Keratinocyte (primary cell): ENCODE data around the gene CLDN1. TPM values are rescaled to one million over a fixed set of nuclear protein-coding genes. Genes with fewer than 3 reads are reported as not detected.
"Not testable (repeated sequence)": the region's sequence is repeated elsewhere in the genome, so short reads cannot be mapped to it uniquely, and the experiment has no call there.

ENCODE experiments used
- DNase-seq: peaks from one replicate; pipeline ENCODE4 v3.0.0-alpha.2; 2011; ENCODE audit warnings: low read depth, missing footprints, low spot score
- FAIRE-seq: peaks from 2 replicates; lab custom pipeline; 2011; peaks lifted over from hg19 to GRCh38; lab: Jason Lieb, UNC
- H2AFZ ChIP-seq: 2 replicates; pipeline ENCODE4 v1.6.0; 2012; ENCODE audit warnings: low read length, control low read depth, inconsistent platforms; ENCODE audit not compliant: control insufficient read depth
- H3K27ac ChIP-seq: 2 replicates; pipeline ENCODE4 v1.5.1; 2011; ENCODE audit warnings: low read length; ENCODE audit not compliant: control insufficient read depth, insufficient read depth
- H3K27me3 ChIP-seq: 3 replicates; pipeline ENCODE4 v1.6.0; 2011; ENCODE audit warnings: low read length; ENCODE audit not compliant: control insufficient read depth, insufficient read depth; ENCODE audit errors: extremely low read depth
- H3K36me3 ChIP-seq, 2 experiments: 2 replicates in 1 of 2; 3 replicates in 1 of 2; pipeline ENCODE4 v1.5.1; 2011; ENCODE audit warnings: low read length in 2 of 2, mild to moderate bottlenecking in 1 of 2; ENCODE audit not compliant: control insufficient read depth in 2 of 2, insufficient read depth in 2 of 2; ENCODE audit errors: extremely low read depth in 1 of 2
- H3K4me1 ChIP-seq: 3 replicates; pipeline ENCODE4 v1.5.1; 2011; ENCODE audit warnings: low read length; ENCODE audit not compliant: control insufficient read depth, insufficient read depth; ENCODE audit errors: extremely low read depth
- H3K4me2 ChIP-seq: 3 replicates; pipeline ENCODE4 v1.6.0; 2011; ENCODE audit warnings: low read depth, low read length; ENCODE audit not compliant: control insufficient read depth, insufficient read depth; ENCODE audit errors: extremely low read depth
- H3K4me3 ChIP-seq, 3 experiments: fragments of 200-600 bp in 1 of 3; sonication (generic) in 1 of 3; 2 replicates in 2 of 3; 3 replicates in 1 of 3; pipeline ENCODE4 v1.5.1; 2011 to 2016; ENCODE audit warnings: low read length in 3 of 3, mild to moderate bottlenecking in 3 of 3, control low read depth in 2 of 3, inconsistent platforms in 1 of 3, low read depth in 1 of 3, mixed read lengths in 1 of 3, mixed run types in 1 of 3, moderate library complexity in 1 of 3; ENCODE audit not compliant: control insufficient read depth in 2 of 3, insufficient read depth in 2 of 3; ENCODE audit errors: extremely low read depth in 1 of 3
- H3K79me2 ChIP-seq: 2 replicates; pipeline ENCODE4 v1.6.0; 2012; ENCODE audit warnings: low read length; ENCODE audit not compliant: control insufficient read depth, insufficient read depth
- H3K9ac ChIP-seq: 3 replicates; pipeline ENCODE4 v1.6.0; 2011; ENCODE audit warnings: low read length; ENCODE audit not compliant: control insufficient read depth, insufficient read depth; ENCODE audit errors: extremely low read depth
- H3K9me1 ChIP-seq: 3 replicates; pipeline ENCODE4 v1.6.0; 2011; ENCODE audit warnings: low read length; ENCODE audit not compliant: control insufficient read depth, insufficient read depth; ENCODE audit errors: extremely low read depth
- H3K9me3 ChIP-seq: 2 replicates; pipeline ENCODE4 v1.5.1; 2012; ENCODE audit warnings: low read depth, low read length; ENCODE audit not compliant: control insufficient read depth
- H4K20me1 ChIP-seq: 3 replicates; pipeline ENCODE4 v1.6.0; 2011; ENCODE audit warnings: low read length; ENCODE audit not compliant: control insufficient read depth, insufficient read depth; ENCODE audit errors: extremely low read depth
- CTCF ChIP-seq, 3 experiments: IDR thresholded peaks in 1 of 3; conservative IDR thresholded peaks in 1 of 3; optimal IDR thresholded peaks in 1 of 3; 2 replicates in 2 of 3; 3 replicates in 1 of 3; pipeline versions ENCODE3 to v1.5.1; 2011; ENCODE audit warnings: low read length in 3 of 3, mild to moderate bottlenecking in 3 of 3, moderate library complexity in 2 of 3, control low read depth in 1 of 3, inconsistent platforms in 1 of 3; ENCODE audit not compliant: insufficient read depth in 2 of 3; ENCODE audit errors: extremely low read depth in 1 of 3
- EZH2 ChIP-seq: IDR thresholded peaks from one replicate; pipeline ENCODE4 v1.6.1; 2012; ENCODE audit warnings: inconsistent platforms, mild to moderate bottlenecking, low read length, moderate library complexity
- dilution Hi-C: fragments of 300-500 bp; cut with MboI; formaldehyde crosslinking; loops from one replicate; pipeline ENCODE4 v1.7.0; 2020; ENCODE audit warnings: low sequenced_read_pairs; ENCODE audit not compliant: extremely low pct_ligation_motif_present
- polyA plus RNA-seq, 5 experiments: library from polyadenylated mRNA; depleted of rRNA in 3 of 5; stranded (reverse) in 3 of 5; stranded (forward) in 1 of 5; unstranded in 1 of 5; fragments of >200 nt; gene quantifications; 1 replicate in 1 of 5; 2 replicates in 3 of 5; 3 replicates in 1 of 5; pipeline versions ENCODE4 v1.2.1 to v1.2.3, GENCODE V29; 2011 to 2012; ENCODE audit warnings: missing spikeins in 2 of 5, low read depth in 1 of 5, low replicate concordance in 1 of 5

CLDN1 gene
- polyA plus RNA-seq, 1 donor (not counting 4 experiments of a cell fraction or from before 2014, with no cell fraction given) = 218 TPM

- dilution Hi-C loops = no loop called here
- no peak for FAIRE-seq
- H2AFZ ChIP-seq = peak overlapping the region; percentile 22
These were observed 49.5 kb downstream of the CLDN1 start for GRCh38 chr3:190272747-190273146.

DNA sequence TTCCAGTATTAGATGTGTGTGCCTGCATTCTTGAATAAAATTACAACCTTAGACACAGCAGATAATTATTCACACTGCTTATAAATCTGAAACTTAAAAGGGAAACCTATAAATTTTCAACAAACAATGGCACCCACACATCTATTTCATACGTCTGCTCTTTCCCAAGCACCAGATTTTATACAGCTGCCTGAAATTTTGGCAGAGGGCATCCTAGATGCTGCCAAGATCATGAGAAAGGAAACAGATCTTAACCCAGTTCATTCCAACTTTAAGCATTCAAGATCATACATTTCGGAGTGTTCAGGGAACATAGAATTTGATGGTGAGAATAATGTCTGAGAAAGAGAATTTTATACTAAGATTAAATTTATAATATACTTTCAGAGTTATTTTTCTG, 53.1 kb downstream of the CLDN1 start:
- Histone ChIP-seq H3K4me3 (no peak overlapping the region), H3K4me1 (peaks cover 24% of the 10 kb centered on the region), H2AFZ (no peak overlapping the region), H3K4me2 (no peak overlapping the region), H3K9ac (no peak overlapping the region), H3K9me1 (no peaks in the 10 kb centered on the region), H3K27ac (no peak overlapping the region), H3K36me3 (no peaks in the 10 kb centered on the region), H4K20me1 (no peaks in the 10 kb centered on the region), H3K79me2 (no peaks in the 10 kb centered on the region), H3K27me3 (no peaks in the 10 kb centered on the region), H3K9me3 (no peaks in the 10 kb centered on the region)
- dilution Hi-C loops = no loop called here
- FAIRE-seq (no peak), DNase-seq (no peak)
- TF ChIP-seq CTCF (optimal IDR thresholded peaks at IDR 0.05 in 1 of 3, IDR thresholded peaks at IDR 0.05 in 1 of 3, conservative IDR thresholded peaks at IDR 0.05 in 1 of 3; ENCODE audit: extremely low read depth in 1 of 3, insufficient read depth in 2 of 3, low read length in 3 of 3) (no peak), EZH2 (no peak)

More at GRCh38 chr3:190272747-190273146, 49.5 kb downstream of the CLDN1 start:
- no peak for DNase-seq
- Histone ChIP-seq H3K9me3 (no peaks in the 10 kb centered on the region), H3K4me1 (peaks cover 3% of the 10 kb centered on the region), H3K79me2 (no peaks in the 10 kb centered on the region), H3K36me3 (no peaks in the 10 kb centered on the region), H3K9ac (no peak overlapping the region), H3K4me2 (no peak overlapping the region), H4K20me1 (no peaks in the 10 kb centered on the region), H3K9me1 (no peaks in the 10 kb centered on the region), H3K4me3 (no peak overlapping the region), H3K27ac (no peak overlapping the region), H3K27me3 (no peaks in the 10 kb centered on the region)
- no peak for TF ChIP-seq EZH2
- TF ChIP-seq CTCF (optimal IDR thresholded peaks at IDR 0.05 in 1 of 3, IDR thresholded peaks at IDR 0.05 in 1 of 3, conservative IDR thresholded peaks at IDR 0.05 in 1 of 3; ENCODE audit: extremely low read depth in 1 of 3, insufficient read depth in 2 of 3, low read length in 3 of 3) = no peak

- H3K79me2 ChIP-seq, H3K9me1 ChIP-seq, H3K4me2 ChIP-seq, H4K20me1 ChIP-seq, dilution Hi-C loops, H2AFZ ChIP-seq, H3K4me3 ChIP-seq, H3K9ac ChIP-seq, DNase-seq, H3K27me3 ChIP-seq, H3K36me3 ChIP-seq, H3K9me3 ChIP-seq, FAIRE-seq, H3K27ac ChIP-seq: not testable (repeated sequence)
- peaks cover 24% of the 10 kb centered on the region for H3K4me1 ChIP-seq
These were observed 54.8 kb downstream of the CLDN1 start for GRCh38 chr3:190267464-190267863.
